GM19025 (cell line): ENCODE results near the gene VPS54.
A peak's percentile ranks its signal among the peaks of the same experiment; 100 is the strongest.
"Not testable (repeated sequence)": the region's sequence is repeated elsewhere in the genome, so short reads cannot be mapped to it uniquely, and the experiment has no call there.

Experiments used
- ATAC-seq: cut with Tn5 transposase; IDR thresholded peaks from one replicate; pipeline ENCODE4 v1.9.1; 2021; ENCODE audit warnings: mild to moderate bottlenecking, low read depth, moderate library complexity; ENCODE audit not compliant: unreplicated experiment

The VPS54 gene

GRCh38 chr2:63932104-63932503 is 87.1 kb downstream of the VPS54 start:
- not testable (repeated sequence) for ATAC-seq

- no peak for ATAC-seq
Observed at GRCh38 chr2:63926815-63927214, 92.4 kb downstream of the VPS54 start.

GRCh38 chr2:63914311-63914710 is 104.9 kb downstream of the VPS54 start:
- no peak for ATAC-seq

GRCh38 chr2:63903003-63903402 is 116.2 kb downstream of the VPS54 start:
- peak; percentile 48 for ATAC-seq

- ATAC-seq, result no peak
Observed at GRCh38 chr2:63902149-63902548, 117.1 kb downstream of the VPS54 start.

- ATAC-seq, result no peak
Observed at GRCh38 chr2:63899639-63900038, 119.6 kb downstream of the VPS54 start.

- no peak for ATAC-seq
Observed at GRCh38 chr2:63898839-63899238, 120.4 kb downstream of the VPS54 start.

GRCh38 chr2:63894167-63894566 is 125.1 kb downstream of the VPS54 start:
- no peak for ATAC-seq

GRCh38 chr2:63893163-63893562 is 126.1 kb downstream of the VPS54 start:
- ATAC-seq, result no peak

- no peak for ATAC-seq
Observed at GRCh38 chr2:63891488-63892030, 127.7 kb downstream of the VPS54 start.

- no peak for ATAC-seq
Observed at GRCh38 chr2:63890678-63891077, 128.6 kb downstream of the VPS54 start.

- ATAC-seq, result no peak
Observed at GRCh38 chr2:63888490-63889402, 130.5 kb downstream of the VPS54 start.

GRCh38 chr2:63888053-63888452 is 131.2 kb downstream of the VPS54 start:
- ATAC-seq, result no peak

- no peak for ATAC-seq
Observed at GRCh38 chr2:63886445-63886844, 132.8 kb downstream of the VPS54 start.

- no peak for ATAC-seq
Observed at GRCh38 chr2:63882395-63883105, 136.7 kb downstream of the VPS54 start.

- ATAC-seq, result no peak
Observed at GRCh38 chr2:63881205-63881604, 138.0 kb downstream of the VPS54 start.

- ATAC-seq, result no peak
Observed at GRCh38 chr2:63880625-63881024, 138.6 kb downstream of the VPS54 start.

- no peak for ATAC-seq
Observed at GRCh38 chr2:63879876-63880433, 139.3 kb downstream of the VPS54 start.

GRCh38 chr2:63878486-63878885 is 140.7 kb downstream of the VPS54 start:
- no peak for ATAC-seq

GRCh38 chr2:63876311-63876710 is 142.9 kb downstream of the VPS54 start:
- no peak for ATAC-seq
